GM21423 (cell line): ENCODE results near the gene MOBP.
"Not testable (repeated sequence)": the region's sequence is repeated elsewhere in the genome, so short reads cannot be mapped to it uniquely, and the experiment has no call there.

Source experiments
- ATAC-seq: cut with Tn5 transposase; IDR thresholded peaks from one replicate; pipeline ENCODE4 v1.9.1; 2021; ENCODE audit warnings: mild to moderate bottlenecking, moderate library complexity; ENCODE audit not compliant: unreplicated experiment

Gene MOBP, protein sequence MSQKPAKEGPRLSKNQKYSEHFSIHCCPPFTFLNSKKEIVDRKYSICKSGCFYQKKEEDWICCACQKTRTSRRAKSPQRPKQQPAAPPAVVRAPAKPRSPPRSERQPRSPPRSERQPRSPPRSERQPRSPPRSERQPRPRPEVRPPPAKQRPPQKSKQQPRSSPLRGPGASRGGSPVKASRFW

DNA sequence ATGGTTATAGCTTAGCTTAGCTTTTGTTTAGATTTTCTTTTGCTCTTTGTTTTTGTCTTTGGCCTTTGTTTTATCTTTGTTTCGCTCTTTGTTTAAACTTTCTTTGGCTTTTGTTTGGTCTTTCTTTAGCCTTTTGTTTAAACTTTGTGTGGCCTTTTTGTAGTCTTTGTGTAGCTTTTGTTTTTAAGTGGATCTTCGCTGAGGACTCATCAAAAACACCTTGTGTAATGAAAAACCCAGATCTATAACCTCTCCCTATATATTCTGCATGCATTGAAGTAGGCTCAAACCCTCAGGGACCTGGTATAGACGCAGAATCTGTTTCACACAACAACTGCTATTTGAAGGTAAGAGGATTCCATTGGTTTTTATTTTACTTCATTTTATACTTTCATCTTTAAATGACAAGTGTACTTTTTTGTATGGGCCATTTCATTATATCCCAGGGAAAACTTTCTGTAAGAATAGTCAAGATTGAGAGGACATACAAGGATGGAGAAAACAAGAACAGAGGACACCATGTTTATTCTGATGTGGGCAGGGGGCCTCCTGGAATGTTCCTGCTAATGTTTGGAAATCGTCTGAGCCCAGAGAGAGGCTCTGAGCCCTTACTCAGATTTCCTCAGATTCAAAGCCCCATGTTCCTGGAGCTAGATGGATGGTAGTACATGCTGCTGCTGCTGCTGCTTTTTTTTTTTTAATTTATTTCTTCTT lies at the start of gene MOBP:
MOBP (plus strand) TSS at position 287 of the 714 bp plus-strand sequence. CDS start 34,390 bp downstream, outside the sequence.
- ATAC-seq: no peak

DNA sequence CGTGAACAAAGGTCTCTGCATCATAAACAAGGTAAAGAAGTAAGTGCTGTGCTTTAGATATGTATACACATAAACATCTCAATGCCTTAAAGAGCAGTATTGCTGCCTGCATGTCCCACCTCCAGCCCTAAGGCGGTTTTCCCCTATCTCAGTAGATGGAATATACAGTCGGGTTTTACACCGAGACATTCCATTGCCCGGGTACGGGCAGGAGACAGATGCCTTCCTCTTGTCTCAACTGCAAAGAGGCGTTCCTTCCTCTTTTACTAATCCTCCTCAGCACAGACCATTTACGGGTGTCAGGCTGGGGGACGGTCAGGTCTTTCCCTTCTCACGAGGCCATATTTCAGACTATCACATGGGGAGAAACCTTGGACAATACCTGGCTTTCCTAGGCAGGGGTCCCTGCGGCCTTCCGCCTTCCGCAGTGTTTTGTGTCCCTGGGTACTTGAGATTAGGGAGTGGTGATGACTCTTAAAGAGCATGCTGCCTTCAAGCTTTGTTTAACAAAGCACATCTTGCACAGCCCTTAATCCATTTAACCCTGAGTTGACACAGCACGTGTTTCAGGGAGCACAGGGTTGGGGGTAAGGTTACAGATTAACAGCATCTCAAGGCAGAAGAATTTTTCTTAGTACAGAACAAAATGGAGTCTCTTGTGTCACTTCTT lies 48.8 kb upstream of the MOBP start:
- not testable (repeated sequence) for ATAC-seq

DNA sequence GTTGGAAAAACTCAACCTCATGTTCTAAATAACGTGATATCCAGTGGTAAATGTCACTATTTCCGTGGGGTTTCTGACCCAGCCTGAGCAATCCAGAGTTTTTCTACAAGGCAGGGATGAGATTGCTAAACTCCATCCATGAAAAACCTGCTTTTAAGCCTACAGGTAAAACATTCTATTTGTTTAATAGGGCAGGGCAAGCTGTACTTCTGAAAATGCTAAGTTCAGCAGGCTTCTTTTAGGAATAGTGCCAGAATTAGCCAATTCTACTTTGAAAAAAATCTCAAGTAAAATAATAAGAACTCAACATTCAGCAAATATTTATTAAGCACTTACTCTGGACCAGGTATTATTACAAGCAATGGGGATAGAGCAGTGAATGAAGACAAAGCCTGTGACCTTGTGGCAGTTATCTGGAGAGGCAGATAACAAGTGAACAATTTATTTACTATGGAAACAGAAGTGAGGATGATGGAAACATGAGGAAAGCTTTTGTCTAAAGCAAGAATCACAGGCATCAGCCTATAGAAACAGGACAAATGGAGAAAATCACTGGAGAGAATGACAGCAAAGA lies 47.7 kb upstream of the MOBP start:
- no peak for ATAC-seq

DNA sequence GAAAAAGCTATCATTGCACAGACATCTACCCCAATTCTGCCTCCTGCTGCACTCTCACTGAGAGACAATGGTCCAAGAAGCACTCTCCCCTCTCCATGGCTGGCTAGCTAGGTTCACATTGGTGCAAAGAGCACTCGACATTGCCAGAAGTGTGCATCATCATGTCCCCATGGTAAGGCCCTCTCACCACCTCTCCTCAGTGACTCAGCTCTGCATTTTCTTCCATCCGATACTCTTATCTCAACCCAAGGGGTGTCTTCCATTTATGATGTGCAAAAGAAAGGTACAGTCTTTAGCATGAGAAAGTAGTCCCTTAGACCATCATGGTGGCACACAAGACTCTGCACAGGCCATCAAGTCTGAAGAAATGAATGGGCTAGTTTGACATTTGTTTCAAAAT lies 46.9 kb upstream of the MOBP start:
- no peak for ATAC-seq

DNA sequence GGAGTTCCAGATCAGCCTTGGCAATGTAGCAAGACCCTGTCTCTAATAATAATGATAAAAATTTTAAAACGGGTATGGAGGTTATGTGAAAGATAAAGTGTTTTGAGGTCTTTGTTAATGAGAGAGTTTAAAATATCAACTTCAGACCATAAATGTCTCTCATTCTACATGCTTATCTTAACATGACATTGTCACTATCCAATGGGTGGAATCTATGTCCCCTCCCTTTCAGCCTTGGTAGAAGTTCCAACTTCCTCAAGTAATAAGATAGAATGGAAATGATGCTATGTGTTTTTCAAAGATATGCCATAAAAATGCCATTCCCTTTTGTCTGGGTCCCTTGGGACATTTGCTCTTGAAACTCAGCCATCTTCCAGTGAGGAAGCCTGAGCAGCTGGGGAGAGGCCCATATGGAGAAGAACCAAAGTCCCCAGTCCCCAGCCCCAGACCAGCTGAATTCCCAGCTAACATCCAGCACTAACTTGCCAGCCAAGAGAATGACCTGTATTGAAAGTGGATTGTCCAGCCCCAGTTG lies 44.0 kb upstream of the MOBP start:
- ATAC-seq: no peak

DNA sequence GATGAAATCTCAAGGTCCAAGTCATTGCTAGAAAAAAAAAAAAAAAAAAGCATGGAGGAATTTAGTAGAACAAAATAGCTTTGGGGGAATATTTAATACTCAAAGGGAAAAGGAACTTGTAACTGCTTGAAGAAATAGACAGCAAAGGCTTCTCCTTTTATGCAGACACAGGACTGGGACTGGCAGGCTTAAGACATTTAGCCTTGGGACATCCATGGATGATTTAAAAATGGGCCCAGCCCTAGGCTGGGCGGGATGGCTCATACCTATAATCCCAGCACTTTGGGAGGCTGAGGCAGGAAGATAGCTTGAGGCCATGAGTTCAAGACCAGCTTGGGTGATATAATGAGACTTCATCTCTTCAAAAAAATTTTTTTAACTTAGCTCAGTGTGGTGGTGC lies 41.2 kb upstream of the MOBP start:
- ATAC-seq: no peak

DNA sequence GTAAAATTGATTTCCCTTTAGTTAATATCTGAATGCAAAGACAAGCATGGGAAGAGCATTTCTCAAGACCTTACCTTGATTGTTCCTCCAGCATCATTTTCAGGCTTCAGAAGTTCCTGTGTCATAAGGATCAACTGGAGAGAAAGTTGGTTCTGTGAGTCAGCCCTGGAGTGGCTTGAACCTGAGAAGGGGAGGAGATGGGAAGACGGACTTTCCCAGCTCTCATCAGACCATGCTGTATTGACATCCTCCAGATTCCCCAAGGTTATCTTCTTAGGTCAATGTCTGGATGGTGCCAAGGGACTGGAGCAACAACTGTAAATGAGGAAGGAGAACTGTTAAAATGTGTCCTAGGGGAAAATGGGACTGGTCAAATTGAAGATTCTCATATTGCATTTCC lies 40.0 kb upstream of the MOBP start:
- ATAC-seq: no peak

DNA sequence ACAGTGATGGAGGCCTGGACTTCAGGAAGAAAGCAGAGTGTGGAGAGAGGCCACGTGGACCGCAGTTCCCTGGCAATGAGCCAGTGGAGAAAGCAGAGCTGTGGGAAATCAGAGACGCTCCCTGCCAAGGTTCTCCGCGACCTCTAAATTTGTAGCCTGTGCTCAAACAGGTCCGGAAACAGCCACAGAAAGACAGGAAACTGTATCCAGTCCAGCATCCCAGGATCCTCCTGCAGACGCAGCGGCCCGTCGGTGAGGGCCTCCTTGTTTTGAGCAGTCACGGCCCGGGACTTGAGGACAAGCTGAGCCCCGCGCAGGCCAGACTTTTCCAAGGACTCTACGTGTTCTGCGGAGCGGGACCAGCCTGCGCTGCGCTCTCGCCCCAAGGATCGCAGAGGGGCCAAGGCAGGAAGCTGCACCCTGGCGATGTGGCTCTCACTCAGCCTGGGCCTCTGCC lies 38.7 kb upstream of the MOBP start:
- ATAC-seq: no peak

DNA sequence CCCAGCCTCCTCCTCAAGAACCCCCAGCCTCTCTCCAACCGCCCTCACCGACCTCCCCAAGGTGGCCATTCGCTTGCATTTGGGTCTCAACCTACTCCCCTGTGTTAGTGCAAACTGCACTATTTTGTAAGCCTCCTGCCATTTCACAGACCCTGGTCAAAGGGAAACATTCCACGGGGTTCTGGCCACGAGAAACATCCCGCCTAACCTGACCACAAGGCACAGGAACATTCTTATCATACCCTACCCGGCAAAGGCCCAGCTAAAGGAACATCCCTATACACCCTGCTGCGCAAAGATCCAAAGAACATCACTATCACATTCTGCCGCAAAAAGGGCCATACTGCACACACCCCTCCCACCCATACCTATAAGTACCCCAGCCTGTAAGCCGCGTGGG lies 38.0 kb upstream of the MOBP start:
- ATAC-seq: no peak

DNA sequence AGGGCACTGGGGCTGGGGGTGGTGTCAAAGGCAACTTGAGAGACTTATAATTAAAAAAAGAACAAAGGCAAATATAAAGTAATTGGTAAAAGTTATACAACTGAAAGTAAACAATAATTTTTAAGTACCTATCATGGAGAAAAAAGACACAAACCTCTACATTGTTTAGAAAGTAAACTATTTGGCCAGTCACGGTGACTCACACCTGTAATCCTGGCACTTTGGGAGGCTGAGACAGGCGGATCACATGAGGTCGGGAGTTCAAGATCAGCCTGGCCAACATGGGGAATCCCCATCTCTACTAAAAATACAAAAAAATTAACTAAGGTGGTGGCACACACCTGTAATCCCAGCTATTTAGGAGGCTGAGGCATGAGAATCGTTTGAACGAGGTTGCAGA lies 35.1 kb upstream of the MOBP start:
- ATAC-seq: no peak

DNA sequence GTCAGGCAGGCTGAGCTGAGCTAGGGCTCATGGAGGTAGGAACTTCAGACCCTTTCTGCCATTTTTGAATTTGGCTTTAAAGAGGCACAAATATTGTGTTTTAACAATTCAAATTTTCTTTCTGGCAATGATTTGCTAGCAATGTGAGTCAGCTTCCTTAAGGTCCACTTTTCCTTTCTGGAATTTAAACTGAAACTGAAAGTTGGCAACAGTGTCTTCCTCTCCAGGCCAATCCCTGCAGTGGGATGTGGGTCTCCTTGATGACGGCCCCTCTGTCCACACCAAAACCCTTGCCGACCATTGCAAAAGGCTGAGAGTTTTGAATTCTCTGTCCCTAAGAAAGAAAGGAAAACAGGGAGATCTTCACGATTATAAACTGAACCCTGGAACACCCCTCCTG lies 33.8 kb upstream of the MOBP start:
- ATAC-seq: no peak

DNA sequence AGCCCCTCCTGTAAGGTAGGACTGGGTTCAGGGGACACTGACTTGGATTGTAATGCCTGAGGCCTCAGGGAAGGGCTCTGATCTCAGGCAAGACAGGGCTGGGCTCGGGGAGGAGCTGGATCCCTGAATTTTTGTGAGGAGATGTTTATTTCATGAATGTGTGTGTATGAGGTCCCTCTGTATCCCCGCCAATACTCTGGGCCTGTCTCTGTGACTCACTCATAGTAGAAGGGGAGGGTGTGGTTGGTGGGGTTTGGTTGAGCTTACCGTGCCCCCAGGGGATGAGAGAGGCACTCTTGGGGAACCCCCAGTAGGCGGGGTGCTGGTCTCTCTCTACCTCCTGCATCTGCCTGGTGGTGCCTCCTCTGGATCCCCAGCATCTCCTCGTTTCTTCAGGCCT lies 32.9 kb upstream of the MOBP start:
- peak; percentile 69 for ATAC-seq

DNA sequence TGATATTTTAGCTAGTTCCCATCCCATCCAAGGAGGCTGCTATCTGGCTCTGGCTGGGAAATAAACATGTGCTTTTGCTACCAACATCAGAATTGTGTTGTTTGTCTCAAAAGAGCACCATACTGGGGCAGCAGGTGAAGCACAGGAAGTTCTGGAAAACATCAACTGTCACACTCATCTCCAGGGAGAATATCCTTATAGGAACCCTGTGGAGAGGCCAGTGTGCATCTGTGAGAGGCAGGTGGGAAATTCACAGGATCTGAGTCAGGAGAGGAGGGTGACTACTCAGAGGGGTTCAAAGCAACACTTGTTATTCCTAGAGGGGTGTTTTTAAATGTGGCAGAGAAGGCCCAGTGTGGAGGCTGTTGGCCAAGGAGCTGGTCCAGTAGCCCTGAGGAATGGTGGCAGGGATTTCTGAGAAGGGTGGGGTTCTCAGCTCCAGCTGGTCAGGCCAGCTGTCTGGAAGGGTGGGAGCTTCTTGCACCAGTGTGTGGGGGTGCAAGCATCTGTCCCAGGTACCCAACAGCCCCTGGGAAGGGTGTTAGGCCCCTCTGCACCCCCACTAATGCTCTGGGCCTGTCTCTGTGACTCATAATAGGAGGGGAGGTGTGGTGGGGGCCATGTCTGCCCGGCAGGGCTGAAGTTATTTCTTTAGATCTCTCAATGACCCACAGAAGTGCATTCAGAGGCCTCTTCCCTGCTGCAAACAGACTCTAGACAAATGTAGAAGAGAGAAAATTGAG lies 32.3 kb upstream of the MOBP start:
- ATAC-seq: no peak

DNA sequence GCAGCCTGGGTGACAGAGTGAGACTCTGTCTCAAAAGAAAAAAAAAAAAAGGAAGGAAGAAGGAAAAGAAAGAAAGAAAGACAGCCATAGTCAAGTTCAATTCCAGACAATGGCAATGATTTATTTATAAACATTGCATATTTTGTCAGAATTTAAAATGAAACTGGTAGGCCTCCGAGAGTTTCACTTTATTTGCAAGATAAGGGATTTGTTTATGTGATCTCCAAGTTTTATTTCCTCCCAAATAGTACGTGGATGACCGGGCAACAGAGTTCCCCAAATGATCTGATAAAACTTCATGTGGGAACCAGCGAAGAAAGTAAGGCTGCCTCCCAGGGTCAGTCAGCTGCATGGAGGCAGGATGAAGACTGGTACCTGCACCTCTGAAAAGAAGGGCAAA lies 28.6 kb upstream of the MOBP start:
- ATAC-seq: no peak

DNA sequence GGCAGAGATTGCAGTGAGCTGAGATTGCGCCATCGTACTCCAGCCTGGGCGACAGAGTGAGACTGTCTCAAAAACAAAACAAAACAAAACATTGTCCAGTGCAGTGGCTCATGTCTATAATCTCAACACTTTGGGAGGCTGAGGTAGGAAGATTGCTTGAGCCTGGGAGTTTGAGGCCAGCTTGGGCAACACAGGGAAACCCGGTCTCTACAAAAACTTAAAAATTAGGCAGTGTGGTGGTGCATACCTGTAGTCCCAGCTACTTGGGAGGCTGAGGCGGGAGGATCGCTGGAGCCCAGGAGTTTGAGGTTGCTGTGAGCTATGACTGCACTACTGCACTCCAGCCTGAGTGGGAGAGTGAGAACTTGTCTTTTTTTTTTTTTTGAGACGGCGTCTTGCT lies 27.2 kb upstream of the MOBP start:
- ATAC-seq: no peak

DNA sequence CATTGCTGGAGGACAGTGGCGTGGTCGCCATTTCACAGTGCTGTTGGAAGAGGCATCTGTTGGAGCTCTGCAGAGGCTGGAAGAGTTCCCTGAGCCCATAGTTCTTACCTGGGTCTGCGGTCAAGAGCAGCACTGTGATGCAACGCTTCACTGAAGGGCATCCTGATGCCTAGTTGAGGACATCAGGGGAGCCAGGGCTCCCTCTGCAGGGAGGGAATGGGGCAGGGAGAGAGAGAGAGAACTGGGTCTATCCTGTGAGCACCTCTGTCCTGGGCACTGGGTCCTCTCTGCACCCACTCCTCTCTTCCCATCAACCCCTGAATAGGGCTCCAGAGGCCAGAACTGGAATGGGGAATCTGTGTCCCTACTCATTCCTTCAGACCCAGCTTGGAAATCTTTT lies 23.9 kb upstream of the MOBP start:
- ATAC-seq: no peak

DNA sequence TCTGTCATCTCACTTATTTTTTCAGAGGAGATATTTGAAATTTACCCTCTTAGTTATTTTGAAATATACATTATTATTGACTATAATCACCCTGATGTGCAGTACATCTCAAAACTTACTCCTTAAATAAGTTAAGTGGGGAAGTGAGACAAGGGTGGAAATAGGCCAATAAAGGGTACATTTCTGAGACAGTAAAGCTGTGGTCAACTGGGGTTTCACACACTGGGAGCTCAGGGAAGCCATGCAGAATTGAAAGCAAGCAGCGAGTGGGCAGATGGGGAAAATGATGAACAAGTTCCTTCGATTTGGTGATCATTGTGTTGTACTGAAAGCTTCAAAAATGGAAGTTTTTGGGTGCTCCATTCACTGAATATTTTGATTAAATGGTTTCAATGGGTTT lies 21.6 kb upstream of the MOBP start:
- ATAC-seq: no peak

DNA sequence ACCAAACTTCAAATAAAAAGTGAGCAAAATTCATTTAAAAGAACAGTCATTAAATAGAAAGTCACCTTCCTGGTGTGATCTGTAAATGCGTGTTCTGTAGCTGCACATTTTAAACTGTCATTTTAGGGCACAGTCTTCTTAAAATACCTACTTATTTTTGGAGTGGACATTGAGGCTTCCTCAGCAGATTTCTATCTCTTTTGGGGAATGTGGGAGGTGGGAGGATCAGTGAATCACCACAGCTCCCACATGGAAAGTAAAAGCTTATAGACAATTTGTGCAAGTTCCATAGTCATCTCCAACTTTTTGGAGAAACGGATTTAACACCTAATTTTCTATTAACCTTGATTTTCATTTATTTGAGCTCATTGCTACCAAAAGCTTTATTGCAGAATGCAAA lies 21.0 kb upstream of the MOBP start:
- no peak for ATAC-seq

DNA sequence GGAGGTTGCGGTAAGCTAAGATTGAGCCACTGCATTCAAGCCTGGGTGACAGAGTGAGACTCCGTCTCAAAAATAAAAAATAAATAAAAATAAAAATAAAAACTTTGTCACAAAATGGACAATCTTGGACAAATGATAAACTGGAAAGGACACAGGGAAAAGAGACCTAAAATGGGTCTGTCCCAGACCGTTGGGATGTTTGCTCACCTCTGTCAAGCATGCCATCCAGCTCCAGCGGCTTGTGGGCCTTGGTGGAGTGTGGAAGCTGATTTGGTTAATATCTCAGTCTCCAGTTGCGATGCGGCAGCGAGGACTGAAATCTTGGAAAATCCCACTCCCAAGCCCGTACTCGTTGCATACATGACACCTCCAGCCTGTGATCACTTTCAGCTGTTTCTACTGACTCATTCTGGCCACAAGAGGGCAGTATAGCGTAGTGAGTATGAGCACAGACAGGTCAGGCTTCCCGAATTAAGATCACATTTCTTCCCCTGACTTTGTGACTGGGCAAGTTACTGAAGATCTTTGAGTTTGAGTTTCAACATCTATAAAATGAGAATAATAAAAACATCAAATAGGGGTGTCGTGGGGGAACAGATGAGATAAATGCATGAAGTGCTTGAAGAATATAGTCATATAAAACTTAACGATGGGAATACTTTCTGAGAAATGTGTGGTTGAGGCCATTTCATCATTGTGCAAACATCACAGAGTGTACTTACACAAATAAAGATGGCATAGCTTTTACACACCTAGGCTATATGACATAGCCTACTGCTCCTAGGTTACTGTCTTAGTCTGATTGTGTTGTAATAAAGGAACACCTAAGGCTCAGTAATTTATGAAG lies 19.6 kb upstream of the MOBP start:
- peak; percentile 85 for ATAC-seq
